Measurements from ENCODE around the gene MDFIC.

- no peak for TF ChIP-seq CTCF (conservative IDR thresholded peaks at IDR 0.05; ENCODE audit: low read depth, low read length)
- no peak for TF ChIP-seq POLR2A (IDR thresholded peaks at IDR 0.05; ENCODE audit: low read depth, low read length)
- TF ChIP-seq CEBPB (IDR thresholded peaks at IDR 0.05; ENCODE audit: low read depth, low read length) = no peak
- TF ChIP-seq MAZ (IDR thresholded peaks at IDR 0.05; ENCODE audit: borderline replicate concordance, low read depth, low read length) = no peak
- TF ChIP-seq RFX5 (IDR thresholded peaks at IDR 0.05; ENCODE audit: low read depth, low read length) = no peak
- no peak for TF ChIP-seq RCOR1 (IDR thresholded peaks at IDR 0.05; ENCODE audit: insufficient replicate concordance, low read length)
- TF ChIP-seq RAD21 (IDR thresholded peaks at IDR 0.05; ENCODE audit: low read length) = no peak
Measured at GRCh38 chr7:114970732-114971131, 48.8 kb downstream of the MDFIC start.

Data from IMR-90 (cell line).